IPS-NIHi7 (cell line): ENCODE measurements around the gene ECEL1.

Experiments
- DNase-seq: peaks from one replicate; pipeline ENCODE4 v3.0.0; 2012; ENCODE audit warnings: mixed read lengths; ENCODE audit errors: extremely low spot score

ECEL1 gene

DNA sequence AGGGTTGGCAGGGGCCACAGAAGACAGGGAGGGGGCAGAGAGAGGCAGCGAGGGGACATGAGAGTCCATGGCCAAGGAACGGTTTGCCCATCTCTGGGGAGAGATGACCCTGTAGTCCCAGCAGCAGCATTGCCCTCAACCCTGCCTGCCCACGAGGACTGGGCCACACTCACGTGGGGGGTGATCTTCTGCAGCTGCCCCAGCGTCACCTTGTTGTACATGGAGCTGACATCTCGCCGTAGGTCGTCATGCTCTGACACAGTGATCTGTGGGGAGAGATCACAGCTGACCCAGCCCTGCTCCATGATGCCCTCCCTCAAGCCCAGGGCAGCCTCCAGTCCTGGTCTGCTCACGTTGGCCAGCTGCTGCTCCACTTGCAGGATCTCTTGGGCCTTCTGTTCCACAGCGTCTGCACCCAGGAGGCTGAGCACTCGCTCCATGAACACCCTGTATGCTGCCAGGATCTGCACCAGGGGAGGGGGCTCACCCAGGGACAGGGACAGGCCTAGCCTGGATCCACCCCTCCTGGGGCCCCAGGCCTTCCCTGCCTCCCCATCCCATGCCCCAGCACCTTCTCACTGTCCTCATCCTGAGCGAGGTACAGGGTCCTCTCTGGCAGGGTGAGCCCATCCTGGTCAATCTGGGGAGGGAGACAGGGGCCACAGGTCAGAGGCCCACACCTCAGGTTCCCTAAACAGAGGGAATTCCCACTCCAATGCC lies 2.8 kb downstream of the ECEL1 start:
- no peak for DNase-seq

DNA sequence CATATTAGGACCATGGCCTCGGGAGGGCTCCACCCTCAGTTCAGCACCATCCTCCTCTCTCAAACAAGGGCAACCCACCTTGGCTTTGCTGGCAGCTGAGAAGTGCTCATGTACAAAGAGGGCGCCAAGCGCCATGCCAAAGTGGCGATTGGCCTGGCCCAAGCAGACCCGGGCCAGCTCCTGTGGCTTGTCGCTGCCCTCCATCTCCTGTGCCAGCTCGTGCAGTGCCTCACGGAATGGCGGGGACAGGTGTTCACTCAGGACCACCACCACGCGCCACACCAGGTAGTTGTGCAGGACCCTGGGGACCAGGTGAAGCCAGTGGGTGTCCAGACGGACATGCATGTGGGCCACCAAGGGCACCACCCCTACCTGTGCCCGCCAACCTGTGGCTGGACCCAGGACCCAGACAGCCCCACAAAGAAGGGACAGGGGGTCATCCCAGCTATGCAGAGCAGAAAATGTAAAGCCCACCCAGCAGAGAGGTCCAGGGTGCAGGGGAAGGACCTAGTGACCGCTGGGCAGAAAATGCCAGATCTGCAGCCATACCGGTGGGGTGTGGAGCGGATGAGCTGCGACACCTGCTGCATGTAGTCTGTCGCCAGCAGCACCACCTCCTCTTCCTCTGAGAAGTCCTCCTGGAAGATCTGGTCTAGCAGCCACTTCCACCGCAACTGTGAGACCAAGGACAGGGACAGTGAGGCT lies 3.6 kb downstream of the ECEL1 start:
- DNase-seq = no peak

DNA sequence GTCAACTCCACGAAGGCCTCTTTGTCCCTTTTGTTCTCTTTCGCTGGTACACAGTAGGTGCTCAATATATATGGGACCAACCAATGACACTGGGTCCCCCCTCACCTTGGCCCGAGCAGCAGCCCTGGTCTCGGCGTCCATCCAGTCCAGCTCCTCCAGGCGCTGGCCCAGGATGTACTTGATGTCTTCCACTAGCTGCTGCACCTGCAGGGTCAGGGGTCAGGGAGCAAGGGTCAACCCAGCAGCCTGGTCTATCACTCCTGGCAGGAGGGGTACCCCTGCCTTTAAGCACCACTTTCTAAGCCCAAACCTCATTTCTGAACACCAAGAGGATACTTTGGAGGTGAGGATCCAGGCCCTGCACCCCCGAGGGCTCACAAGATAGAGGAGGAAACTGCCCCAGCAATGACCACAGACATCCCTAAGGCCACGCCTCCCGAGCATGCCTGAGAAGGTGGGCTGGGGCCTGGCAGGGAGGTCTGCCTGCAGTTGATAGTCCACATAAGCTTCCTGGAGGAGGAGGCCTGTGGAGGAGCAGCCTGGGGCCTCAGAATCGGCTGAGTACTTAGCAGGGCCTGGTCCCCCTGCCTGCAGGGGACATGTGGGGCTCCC lies 4.2 kb downstream of the ECEL1 start:
- DNase-seq = no peak

DNA sequence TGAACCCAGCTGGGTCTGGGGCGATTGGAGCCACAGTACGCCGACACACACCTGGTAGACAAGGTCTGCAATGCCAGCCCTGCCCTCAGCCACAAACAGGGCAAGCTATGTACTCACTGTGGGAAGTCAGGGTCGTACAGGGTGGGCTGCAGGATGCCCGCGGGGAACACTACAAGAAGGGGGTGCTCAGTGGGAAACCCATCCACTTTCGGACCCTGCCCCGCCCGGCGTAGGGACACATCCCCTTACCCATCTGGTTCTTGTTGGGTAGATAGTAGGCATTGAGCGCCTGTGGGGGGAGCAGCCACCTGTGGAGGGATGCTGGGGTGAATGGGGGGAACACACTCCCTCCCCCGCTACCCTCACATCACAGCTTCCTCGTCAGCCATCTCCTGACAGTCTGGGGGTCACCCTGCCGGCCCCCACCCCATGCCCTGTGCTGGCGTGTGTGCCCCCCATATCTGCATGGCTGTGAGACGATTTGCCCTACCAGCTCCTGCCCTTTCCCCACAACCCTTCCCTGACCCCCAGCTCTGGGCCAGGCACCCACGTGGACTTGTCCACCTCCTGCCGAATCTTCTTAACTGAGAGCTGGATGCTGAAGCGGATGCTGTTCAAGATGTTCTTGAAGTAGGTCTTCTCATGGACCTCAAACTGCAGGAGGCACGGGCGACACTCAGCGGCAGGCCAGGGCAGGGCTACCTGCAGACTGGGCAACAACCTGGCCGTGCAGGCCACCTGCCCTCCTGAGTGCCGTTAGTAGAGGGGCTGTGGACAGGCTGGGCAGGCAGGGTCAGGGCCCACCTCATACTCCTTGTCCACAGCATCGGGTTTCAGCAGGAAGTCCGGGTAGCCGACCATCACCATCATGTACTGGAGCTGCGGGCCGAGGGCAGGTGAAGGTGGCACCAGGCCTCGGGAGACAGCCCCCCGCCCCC lies 5.1 kb downstream of the ECEL1 start:
- DNase-seq = no peak

GRCh38 chr2:232481322-232482140 lies 6.1 kb downstream of the ECEL1 start:
- DNase-seq = no peak

DNA sequence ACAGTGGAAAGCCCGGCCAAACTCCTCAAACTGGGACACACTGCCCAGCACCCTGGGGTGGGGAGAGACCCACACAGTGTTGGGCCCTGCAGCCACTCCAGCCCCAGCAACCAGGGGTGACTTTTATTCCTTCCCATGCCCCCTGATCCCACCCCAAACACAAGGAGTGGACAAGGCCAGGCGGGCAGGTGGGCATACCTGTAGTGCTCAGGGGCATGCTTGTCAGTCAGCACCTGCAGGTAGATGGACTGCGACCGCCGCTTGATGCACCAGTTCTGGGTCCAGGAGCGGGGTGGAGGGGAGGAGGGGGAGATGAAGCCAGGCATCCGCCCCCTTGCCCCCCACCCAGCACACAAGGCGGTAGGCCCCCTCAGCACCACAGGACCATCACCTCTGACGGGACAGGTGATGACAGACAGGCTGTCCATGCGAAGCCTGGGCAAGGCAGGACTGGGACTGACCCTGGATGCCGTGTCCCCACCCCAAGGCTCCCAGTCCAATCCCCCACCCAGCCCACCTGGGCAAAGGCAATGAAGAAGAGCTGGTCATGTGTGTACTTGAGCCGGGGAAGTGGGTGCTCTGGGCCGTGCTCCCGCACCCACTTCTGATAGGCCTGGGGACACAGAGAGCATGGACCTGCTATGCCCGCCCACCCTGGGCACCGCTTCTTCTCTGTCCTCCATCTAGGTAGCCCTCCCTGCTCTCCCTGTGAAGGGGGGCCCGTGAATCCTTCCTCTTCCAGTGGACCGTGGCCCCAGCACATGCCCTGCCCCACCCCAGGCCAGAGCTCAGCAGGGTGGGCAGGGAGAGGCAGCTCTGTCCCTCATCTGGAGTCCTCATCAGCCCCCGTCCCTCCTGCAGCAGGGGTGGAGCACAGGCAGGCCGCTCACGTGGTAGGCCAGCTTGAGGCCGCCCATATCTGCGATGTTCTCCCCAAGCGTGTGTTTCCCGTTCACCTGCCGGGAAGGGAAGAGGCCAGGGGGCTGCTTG lies 7.1 kb downstream of the ECEL1 start:
- DNase-seq = no peak

GRCh38 chr2:232479341-232480200 lies 8.1 kb downstream of the ECEL1 start:
- no peak for DNase-seq

GRCh38 chr2:232478571-232479340 lies 8.9 kb downstream of the ECEL1 start:
- no peak for DNase-seq

GRCh38 chr2:232477751-232478510 lies 9.7 kb downstream of the ECEL1 start:
- DNase-seq = no peak

GRCh38 chr2:232476791-232477190 lies 10.8 kb downstream of the ECEL1 start:
- no peak for DNase-seq

DNA sequence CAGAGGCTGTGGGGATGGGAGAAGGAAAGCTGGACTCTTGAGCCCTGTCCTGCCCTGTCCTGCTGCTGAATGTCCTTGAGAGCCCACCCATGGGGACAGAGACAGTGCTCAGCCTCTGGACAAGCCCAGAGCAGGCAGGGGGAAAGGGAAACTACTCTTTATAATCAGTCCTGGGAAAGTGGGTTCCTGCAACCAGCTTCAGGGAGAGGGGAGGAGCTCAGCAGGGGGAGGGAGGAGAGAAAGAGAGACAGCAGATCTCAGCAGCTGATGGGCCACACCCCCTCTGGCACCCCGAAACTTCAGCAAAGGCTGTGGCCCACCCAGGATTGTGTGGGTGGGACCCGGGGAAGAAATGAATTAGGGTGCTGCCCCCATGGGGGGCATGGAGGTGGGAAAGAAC lies 11.6 kb downstream of the ECEL1 start:
- no peak for DNase-seq

GRCh38 chr2:232473467-232473890 lies 14.2 kb downstream of the ECEL1 start:
- no peak for DNase-seq

GRCh38 chr2:232466221-232466620 lies 21.4 kb downstream of the ECEL1 start:
- DNase-seq = no peak

- no peak for DNase-seq
These were observed 22.6 kb downstream of the ECEL1 start for GRCh38 chr2:232465061-232465460.

DNA sequence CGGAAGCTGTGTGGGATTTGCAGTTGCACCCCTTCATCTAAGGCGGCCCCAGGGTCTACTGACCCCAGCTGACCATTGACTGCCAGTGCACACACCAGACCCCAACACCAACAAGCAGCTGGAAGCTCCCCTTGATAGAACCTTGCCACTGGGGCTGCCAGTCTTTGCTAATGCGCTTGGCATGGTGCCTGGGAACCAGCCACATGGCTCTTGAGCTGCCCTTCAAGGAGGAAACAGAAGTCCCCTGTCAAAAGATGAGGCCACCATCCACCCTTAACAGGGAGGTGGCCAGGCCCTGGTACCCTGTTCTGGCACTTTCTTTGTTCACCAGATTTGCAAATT lies 23.1 kb downstream of the ECEL1 start:
- no peak for DNase-seq

DNA sequence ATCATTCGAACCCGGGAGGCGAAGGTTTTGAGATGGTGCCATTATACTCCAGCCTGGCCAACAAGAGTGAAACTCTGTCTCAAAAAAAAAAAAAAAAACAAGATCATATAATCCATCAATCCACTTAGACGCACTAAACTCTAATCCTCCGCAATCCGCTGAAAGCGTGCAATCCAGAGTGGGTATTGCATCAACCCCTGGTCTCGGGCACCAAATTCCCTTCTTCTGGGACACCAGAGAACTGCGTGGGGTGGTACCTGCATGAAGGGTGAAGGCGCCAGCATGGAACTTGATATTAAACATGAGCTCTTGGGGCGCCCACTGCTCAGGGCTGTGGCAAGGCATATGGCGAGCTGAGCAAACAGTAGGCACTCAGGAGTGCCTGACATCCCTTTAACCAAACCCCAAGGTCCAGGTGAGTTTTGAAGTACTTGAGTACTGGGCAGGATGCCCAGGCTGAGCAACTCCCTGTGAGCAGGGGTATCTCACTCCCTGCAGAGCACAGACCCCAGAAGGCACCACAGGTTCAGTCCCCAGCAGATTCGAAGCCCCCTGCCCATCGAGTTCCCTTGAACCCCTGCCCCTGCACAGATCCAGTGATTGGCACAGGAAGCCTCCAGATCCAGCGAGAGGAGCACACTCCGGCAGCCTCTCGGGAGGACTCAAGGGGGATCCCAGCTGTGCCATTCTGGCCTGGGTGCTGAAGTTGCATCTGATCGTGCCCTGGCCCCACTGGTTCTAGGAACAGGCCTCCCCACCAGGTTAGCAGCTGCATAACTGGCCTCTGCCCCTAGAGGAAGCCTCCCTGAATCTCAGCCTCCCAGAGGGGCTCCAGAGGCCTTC lies 23.7 kb downstream of the ECEL1 start:
- DNase-seq = no peak
